Bronchial epithelial cell (primary cell): ENCODE data around the gene SLC7A6. TPM values are rescaled to one million over a fixed set of nuclear protein-coding genes. Genes with fewer than 3 reads are reported as not detected.

ENCODE experiments used
- DNase-seq: peaks from one replicate; pipeline ENCODE4 v3.0.0-alpha.2; 2010; ENCODE audit warnings: low read depth
- FAIRE-seq: peaks from 2 replicates; lab custom pipeline; 2011; peaks lifted over from hg19 to GRCh38; lab: Jason Lieb, UNC
- H3K27me3 ChIP-seq: 2 replicates; pipeline ENCODE4 v1.5.1; 2011; ENCODE audit warnings: low read length; ENCODE audit not compliant: control insufficient read depth, insufficient read depth
- H3K36me3 ChIP-seq: 2 replicates; pipeline ENCODE4 v1.5.1; 2011; ENCODE audit warnings: low read length; ENCODE audit not compliant: control insufficient read depth, insufficient read depth
- H3K4me3 ChIP-seq: 2 replicates; pipeline ENCODE4 v1.5.1; 2011; ENCODE audit warnings: mild to moderate bottlenecking, low read depth, low read length, control low read depth
- total RNA-seq: library from RNA; depleted of rRNA; stranded (reverse); fragments of >200 nt; gene quantifications from 2 replicates; pipeline ENCODE4 v1.2.1, GENCODE V29; 2014
- TF ChIP-seq, protein P1 (sequence below): IDR thresholded peaks from 2 replicates; pipeline ENCODE4 v1.5.1; 2011; ENCODE audit warnings: mild to moderate bottlenecking, moderate library complexity, low read length, control low read depth, inconsistent platforms; ENCODE audit not compliant: insufficient read depth, severe bottlenecking

Gene SLC7A6
- total RNA-seq, 1 donor from 2014 or later: 19.7 TPM

DNA sequence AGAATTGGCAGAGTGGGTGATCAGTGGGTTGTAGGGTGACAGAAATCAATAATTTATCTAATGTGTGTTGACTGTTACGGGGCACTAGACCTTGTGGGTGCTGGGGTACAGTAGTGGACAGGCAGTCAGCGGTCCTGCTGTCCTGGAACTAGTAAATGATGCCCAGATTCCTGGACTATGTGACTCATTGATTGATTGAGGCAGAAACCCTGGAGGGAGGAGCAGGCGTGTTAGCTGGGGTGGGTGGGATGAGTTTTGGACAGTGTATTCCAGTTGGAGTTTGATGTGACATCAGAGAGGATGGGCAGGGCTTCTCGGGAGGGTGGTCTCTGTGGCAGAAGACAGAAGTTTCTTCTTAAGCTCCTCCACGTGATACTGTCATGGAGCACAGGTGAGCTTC is 70.8 kb downstream of the SLC7A6 start:
- DNase-seq: peak; percentile 22
- H3K36me3 ChIP-seq: peaks cover 9% of the 10 kb centered on the region

DNA sequence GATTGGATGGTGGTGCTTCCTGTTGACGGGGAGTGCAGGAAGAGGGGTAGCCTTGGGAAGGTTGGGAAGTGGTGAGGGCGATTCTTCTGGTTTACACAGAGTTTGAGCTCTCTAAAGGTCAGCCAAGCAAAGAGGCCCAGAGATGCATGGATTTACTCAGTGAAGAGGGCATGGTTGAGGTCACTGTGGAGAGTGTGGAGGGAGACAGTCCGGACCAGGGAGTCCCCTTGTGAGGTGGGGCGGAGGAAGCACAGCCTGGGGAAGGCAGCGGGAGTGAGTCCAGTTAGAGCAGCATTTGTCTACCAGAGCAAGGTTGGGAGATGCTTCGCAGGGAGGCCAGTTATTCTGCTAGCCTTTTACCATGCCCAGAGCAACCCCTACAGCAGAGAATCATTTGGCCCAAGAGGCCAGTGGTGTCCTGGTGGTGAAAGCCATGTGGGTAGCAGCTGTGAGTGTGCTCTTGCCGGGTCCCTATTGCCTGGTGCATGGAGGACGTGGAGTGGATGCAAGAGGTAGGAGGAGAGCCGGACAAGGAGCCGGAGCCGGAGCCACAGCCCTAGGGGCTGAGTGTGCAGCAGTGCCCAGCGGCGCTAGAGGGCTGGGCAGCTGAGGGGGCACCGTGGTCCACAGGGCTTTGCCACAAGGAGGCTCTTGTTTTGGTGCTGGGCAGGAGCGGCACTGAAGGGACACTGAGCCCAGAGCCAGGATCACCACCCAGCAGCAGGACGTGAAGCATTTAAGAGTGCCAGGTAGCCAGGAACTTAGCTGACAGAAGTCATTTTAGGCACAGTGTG is 74.2 kb downstream of the SLC7A6 start:
- FAIRE-seq (no peak), DNase-seq (no peak)
- Histone ChIP-seq H3K36me3 (peaks cover 12% of the 10 kb centered on the region), H3K4me3 (no peak overlapping the region), H3K27me3 (no peaks in the 10 kb centered on the region)
- TF ChIP-seq, protein P1, sequence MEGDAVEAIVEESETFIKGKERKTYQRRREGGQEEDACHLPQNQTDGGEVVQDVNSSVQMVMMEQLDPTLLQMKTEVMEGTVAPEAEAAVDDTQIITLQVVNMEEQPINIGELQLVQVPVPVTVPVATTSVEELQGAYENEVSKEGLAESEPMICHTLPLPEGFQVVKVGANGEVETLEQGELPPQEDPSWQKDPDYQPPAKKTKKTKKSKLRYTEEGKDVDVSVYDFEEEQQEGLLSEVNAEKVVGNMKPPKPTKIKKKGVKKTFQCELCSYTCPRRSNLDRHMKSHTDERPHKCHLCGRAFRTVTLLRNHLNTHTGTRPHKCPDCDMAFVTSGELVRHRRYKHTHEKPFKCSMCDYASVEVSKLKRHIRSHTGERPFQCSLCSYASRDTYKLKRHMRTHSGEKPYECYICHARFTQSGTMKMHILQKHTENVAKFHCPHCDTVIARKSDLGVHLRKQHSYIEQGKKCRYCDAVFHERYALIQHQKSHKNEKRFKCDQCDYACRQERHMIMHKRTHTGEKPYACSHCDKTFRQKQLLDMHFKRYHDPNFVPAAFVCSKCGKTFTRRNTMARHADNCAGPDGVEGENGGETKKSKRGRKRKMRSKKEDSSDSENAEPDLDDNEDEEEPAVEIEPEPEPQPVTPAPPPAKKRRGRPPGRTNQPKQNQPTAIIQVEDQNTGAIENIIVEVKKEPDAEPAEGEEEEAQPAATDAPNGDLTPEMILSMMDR: no peak

More for the DNA sequence above, 70.8 kb downstream of the SLC7A6 start:
- H3K27me3 ChIP-seq: no peaks in the 10 kb centered on the region
- FAIRE-seq: no peak
- no peak overlapping the region for H3K4me3 ChIP-seq
- TF ChIP-seq, protein P1: no peak

DNA sequence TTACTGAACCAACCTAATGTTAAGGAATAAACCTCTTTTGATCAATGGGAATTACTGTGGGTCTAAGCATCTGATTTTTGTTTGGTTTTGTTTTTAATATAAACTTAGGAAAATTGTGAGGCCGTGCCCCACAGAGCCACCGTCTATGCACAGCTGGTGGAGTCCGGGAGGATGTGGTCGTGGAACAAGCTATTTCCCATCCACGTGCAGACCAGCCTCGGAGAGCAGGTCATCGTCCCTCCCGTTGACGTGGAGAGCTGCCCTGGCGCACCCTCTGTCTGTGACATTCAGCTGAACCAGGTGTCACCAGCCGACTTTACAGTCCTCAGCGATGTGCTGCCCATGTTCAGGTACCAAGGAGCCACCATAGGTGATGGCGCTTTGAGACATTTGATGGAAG is 74.9 kb downstream of the SLC7A6 start:
- FAIRE-seq: no peak
- TF ChIP-seq, protein P1: no peak
- no peaks in the 10 kb centered on the region for H3K27me3 ChIP-seq

DNA sequence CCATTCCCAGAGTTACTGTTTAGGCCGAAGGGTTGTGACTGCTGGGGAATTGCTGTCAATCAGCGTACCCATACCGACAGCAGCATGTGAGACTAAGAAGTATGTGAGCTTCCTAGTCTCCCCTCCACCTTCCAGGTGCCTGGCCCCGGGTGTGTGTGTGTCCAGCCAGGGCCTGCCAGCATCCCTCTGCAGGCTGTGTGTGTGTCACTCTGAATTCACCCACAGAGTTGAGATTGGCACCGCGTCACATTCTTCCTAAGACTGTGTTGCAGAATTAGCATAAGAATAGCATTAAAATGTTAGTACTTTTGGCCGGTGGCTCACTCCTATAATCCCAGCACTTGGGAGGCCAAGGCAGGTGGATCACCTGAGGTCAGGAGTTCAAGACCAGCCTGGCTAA is 78.3 kb downstream of the SLC7A6 start:
- TF ChIP-seq, protein P1: no peak
- Histone ChIP-seq H3K27me3 (no peaks in the 10 kb centered on the region), H3K36me3 (peaks cover 21% of the 10 kb centered on the region), H3K4me3 (no peak overlapping the region)
- FAIRE-seq: no peak
- no peak for DNase-seq

More for the DNA sequence above, 74.9 kb downstream of the SLC7A6 start:
- Histone ChIP-seq H3K4me3 (no peak overlapping the region), H3K36me3 (peaks cover 14% of the 10 kb centered on the region)
- DNase-seq: no peak

DNA sequence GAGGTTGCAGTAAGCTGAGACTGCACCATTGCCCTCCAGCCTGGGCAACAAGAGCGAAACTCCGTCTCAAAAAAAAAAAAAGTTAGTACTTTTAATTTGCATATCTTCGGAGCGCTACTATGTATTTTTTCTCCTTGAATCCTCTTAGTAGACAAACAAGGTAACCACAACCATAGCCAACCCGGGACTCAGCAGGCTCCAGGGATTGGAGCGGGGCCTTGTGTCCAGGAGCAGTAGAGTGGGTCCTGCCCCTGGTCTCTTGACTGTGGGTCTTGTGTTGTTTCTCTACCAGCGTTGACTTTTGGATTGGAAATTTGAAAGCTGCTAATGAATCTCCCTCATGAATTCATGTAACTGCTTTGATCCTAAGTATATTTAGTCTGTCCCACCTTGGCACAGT is 78.8 kb downstream of the SLC7A6 start:
- Histone ChIP-seq H3K27me3 (no peaks in the 10 kb centered on the region), H3K4me3 (no peak overlapping the region), H3K36me3 (peaks cover 19% of the 10 kb centered on the region)
- TF ChIP-seq, protein P1: no peak
- no peak for FAIRE-seq
- no peak for DNase-seq
